GM19239 (cell line): ENCODE data around the gene ITGA11.
"Not testable (repeated sequence)": the region's sequence is repeated elsewhere in the genome, so short reads cannot be mapped to it uniquely, and the experiment has no call there.

Source experiments
- DNase-seq: peaks from one replicate; pipeline ENCODE4 v3.0.0; 2011; ENCODE audit warnings: low spot score; ENCODE audit not compliant: insufficient read length
- FAIRE-seq: peaks from 2 replicates; lab custom pipeline; 2011; peaks lifted over from hg19 to GRCh38; lab: Jason Lieb, UNC

Gene ITGA11

DNA sequence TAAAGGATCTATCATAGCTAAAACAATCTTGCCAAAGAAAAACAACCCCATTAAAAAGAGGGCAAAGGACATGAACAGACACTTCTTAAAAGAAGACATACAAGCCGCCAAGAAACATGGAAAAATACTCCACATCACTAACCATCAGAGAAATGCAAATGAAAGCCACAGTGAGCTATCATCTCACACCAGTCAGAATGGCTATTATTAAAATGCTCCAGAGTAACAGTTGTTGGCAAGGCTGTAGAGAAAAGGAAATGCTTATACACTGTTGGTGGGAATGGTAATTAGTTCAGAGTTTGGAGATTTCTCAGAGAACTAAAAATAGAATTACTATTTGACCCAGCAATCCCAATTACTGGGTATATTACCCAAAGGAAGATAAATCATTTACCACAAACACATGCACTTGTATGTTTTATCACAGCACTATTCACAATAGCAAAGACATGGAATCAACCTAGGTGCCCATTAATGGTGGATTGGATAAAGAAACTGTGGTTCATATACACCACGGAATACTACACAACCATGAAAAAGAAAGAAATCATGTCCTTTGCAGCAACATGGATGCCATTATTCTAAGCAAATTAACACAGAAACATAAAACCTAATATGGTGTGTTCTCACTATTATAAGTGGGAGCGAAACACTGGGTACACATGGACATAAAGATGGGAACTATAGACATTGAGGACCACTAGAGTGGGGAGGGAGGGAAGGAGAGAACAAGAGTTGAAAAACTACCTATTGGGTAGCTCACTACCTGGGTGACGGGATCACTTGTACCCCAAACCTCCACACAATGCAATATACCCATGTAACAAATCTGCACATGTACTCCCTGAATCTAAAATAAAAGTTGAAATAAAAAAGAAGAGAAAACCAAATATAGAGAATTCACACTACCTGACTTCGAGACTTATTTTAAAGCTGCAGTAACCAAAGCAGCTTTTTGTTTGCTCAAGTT lies 32.6 kb downstream of the ITGA11 start:
- FAIRE-seq (peak; percentile 40), DNase-seq (no peak)

DNA sequence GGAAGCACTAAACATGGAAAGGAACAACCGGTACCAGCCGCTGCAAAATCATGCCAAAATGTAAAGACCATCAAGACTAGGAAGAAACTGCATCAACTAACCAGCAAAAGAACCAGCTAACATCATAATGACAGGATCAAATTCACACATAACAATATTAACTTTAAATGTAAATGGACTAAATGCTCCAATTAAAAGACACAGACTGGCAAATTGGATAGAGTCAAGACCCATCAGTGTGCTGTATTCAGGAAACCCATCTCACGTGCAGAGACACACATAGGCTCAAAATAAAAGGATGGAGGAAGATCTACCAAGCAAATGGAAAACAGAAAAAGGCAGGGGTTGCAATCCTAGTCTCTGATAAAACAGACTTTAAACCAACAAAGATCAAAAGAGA lies 34.0 kb downstream of the ITGA11 start:
- DNase-seq, FAIRE-seq: not testable (repeated sequence)

DNA sequence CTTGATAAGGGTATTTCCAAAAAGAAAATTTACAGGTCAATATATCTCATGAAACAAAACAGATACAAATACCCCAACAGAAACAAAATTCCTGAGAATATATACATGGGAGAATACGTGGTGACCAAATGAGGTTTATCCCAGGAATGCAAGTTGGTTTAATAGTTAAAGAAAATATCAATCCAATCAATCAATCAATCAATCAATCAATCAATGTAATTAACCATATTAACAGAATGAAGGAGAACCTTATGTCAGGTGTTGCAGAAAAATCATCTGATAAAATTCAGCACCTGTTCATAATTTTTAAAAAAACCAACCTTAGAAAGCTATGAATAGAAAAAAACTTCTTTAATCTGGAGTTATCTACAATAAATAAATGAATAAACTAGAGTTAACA lies 35.9 kb downstream of the ITGA11 start:
- FAIRE-seq (no peak), DNase-seq (no peak)

DNA sequence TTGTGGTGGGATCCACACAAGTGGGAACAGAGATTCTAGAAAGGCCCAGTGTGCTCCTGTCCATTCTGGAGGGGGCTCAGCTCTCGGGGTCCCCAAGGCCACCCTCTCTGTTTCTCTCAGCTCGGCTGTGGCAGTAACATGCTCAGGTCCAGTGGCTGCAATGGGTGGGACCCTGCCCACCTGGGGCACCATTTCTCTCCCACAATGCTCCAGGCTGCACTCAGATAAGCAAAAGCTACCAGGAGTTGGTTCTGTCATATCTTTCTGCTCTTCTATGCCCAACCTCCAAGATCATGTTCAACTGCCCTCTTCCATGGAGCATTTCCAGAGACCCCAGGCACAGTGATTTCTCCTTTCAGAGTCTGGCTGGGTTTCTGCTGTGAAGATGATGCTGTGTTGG lies 40.8 kb downstream of the ITGA11 start:
- DNase-seq (no peak), FAIRE-seq (no peak)

DNA sequence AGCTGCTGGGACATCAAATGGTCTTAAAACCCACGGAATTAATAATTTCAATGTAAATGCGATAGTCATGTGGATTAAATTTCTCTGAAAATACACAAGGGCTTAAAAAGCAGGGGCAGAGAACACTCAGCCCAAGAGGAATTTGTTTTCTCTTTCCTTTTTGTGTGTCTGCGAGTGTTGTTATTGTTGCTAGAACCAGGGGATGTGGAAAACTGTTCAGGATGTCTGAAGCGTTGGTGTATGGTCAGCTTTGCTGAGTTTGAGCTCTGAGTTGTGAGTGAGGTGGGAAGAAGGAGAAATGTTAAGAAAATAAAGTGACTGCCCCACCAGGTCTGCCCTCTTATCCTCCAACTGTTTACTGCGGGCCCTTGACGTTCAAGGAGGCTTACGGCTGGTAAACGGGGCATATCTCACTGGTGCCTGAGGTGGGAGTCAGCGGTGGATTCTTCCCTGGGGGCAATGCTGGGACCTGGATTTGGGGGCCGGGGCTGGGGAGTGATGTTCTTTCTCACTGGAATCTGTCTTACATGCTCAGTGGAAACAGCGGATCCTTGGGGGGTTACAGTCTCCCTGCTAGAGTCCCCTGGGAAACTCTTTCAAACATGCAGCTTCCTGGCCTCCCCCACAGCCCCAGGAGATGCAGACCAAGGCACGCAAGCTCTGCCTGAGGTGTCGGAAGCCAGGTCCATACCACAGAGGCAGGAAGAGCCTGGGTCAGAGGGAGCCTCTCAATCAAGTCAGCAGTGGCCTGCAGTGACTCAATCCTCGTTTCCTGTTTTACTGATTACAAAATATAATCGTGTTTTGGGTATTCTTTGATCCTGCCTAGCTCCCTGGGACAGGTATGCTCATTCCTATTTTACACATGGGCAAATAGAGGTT lies 41.8 kb downstream of the ITGA11 start:
- no peak for DNase-seq
- FAIRE-seq: peak; percentile 90

DNA sequence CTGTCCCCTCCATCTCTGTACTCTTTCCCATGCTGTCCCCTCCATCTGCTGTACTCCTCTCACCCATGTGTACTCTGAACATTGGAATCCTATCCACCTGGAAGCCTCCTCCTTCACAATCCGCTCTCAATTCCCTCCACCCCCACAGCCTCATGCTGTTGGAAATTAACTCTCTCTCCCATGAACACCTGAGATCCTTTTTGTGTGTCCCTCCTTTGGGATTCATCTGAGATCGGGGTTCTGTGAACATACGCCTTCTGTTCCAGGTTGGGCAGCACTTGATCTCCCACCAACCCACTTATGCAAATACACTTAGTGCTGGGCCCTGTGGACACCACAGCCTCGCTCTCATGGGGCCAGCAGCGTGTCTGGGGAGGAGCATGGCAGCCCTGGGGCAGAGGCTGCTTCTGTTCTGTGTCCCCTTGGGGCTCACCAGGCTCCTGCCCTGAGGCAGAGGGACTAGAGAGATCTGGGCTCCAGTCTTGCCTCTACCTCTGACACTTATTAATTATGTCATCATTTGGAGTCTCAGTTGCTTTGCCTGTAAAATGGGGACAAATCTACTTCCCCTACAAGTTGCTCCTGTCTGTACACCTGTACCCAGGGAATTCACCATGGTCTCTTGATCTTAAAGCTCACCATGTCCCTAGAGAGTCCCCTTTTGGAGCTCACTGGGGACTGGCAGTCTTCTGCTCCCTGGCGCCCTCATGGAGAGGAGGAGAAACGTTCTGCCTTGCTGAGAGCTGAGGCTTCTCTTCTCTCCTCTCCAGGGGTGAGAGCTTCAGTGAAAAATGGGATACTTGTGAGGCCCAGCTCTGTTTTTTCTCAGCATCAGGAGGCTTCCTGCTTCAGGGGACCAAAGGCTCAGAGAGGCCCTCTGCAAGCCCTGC lies 42.7 kb downstream of the ITGA11 start:
- no peak for FAIRE-seq
- no peak for DNase-seq

DNA sequence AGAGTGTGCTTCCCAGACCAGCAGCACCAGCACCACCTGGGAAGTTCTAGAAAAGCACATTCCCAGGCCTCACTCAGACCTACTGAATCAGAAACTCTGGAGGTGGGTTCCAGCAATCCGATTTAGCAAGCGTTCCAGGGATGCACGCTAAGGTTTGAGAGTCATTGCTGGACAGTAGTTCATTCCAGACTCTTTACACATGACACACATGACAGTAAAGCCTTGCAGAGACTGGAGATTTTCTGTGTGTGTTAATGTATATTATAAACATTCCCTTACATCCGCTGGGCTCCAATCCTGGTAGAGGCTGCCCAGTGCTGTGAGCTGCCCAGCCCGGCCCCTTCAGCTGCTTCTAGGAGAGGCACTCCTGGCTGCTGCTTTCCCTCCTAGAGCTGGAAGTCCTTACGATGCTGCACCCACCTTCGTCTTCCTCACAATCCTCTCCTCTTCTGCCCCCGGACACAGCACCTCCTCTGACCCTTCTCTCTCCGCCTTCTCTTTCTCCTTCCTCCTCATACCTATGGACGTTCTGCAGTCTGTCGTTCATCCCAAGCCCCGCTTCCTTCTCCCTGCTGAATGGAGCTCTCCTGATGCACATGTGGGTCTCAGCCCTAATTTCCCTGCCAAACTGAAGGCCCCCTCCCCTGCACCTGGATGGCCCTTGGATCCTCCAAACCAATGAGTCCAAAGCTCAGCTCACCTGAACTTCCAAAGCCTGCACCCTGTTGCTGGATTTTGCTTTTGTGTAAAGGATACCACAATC lies 44.4 kb downstream of the ITGA11 start:
- DNase-seq (no peak), FAIRE-seq (no peak)

DNA sequence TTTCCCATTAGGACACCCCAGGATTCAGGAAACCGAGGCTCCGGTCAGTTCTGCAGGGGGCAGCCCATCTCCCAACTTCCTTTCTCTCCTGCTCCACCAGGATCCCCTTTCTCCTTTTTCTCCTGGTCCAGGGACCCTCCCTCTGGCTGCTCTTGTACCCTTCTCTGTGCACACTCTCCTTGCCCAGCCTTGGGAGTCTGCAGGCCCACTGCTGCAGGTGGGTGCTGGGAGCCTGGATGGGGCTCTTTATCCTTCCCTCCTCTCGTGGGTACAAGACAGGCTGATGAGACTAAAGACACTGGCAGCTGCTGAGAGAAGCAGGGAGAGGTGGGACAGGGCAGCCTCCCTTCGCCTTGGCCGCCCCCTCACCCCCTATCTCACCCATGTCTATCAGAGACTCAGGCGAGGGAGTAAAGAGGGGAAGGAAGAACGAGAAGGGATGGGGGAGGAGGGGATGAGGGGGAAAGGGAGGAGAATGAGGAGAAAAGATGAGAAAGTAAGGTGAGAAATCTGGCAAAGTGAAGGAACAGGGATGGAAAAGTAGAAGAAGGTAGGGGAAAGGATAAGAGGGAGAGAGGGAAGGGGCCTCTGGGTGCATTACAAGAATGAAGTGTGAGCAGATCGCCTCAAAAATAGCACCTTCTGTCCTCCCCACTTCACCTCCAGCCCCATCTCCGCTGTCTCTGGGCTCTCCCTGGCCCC lies 45.2 kb downstream of the ITGA11 start:
- FAIRE-seq (no peak), DNase-seq (no peak)

DNA sequence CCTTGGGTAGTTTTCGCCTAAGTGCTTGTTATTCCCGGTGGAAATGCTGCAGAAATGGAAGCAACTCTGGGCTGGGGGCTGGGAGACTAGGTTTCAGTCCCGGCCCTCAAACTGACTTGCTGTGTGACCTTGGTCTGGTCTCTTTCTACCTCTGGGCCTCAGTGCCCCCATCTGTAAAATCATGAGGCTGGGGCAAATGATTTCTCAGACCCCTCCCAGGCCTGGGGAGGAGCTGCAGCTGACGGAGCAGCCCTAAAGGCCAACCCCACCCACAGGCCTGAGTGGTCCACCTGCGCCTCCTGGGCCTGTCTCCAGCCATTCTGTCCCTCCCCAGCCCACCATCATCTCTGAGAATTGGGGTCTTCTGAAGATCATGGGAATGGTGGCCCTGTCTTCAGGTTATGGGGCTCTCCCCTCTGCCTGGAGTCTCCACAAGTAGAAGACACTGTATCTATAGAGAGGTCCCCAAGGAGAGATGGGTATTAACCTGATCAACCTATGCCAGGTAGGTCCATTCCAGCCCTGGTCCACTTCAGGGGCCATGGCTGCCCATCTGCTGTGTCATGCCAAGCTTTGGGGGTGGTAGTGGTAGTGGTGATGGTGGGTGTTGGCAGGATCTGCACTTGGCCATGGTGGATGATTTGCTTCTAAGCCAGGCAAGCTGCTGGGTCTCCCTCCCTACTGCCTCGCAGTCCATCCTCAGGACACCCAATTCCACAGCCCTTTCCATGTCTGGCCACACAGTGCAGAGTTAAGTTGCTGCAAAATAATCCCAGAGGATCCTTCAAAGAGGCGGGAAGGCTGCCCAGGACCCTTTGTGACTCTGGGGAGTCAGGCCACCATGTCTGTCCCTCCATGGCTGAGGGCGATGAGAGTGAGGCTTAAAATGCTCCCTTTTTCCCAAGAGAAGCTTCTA lies 46.0 kb downstream of the ITGA11 start:
- FAIRE-seq (no peak), DNase-seq (no peak)

DNA sequence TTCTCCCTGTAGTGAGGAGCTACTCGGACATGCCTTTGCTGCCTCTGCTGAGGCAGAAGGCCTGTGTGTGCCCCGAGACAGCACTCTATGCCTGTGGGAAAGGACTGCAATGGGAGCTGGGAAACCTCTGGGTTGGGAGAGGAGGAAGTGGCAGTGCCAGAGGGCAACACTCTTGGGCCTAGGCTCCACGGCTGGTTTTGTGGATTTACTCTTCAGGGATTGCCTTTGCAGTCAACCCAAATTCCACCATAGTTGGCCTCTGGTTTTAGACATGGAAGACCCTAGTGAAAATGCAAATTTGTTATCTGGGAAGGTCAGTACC lies 46.8 kb downstream of the ITGA11 start:
- DNase-seq: no peak
- FAIRE-seq: no peak

DNA sequence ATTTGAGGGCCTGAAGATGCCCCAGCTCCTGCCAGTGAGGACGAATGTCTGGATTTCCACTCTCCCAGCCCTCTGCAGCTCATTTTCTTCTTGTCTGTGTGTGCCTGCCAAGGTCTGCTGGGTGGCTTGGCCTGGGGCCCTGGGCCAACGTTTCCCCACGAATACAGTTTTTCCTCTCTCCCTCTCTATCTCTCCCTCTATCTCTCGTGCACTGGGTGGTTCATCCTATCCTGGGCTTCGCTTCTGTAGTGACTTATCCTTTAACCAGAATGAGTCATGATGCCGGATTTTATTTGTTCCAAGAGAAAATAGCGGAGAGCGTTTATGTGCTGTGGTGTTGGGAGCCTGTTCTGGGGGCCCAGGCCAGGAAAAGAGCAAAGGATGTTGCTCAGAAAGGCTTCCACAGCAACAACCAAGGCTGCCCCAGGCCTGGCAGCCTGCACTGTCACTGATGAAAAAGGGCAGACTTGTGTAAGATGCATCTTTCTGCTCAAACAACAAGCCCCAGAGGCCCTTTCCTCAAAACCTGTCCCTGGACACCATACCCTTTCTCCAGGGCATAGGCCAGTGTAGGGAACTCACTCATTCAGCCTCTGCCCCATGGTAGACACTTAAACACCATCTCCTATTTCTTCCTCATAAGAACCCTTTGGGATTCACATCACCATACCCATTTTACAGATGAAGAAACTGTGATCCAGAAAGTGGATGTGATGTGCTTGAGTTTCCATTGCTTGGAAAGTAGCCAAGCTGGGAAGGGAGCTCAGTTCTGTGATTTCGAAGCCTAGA lies 47.3 kb downstream of the ITGA11 start:
- FAIRE-seq (no peak), DNase-seq (no peak)

DNA sequence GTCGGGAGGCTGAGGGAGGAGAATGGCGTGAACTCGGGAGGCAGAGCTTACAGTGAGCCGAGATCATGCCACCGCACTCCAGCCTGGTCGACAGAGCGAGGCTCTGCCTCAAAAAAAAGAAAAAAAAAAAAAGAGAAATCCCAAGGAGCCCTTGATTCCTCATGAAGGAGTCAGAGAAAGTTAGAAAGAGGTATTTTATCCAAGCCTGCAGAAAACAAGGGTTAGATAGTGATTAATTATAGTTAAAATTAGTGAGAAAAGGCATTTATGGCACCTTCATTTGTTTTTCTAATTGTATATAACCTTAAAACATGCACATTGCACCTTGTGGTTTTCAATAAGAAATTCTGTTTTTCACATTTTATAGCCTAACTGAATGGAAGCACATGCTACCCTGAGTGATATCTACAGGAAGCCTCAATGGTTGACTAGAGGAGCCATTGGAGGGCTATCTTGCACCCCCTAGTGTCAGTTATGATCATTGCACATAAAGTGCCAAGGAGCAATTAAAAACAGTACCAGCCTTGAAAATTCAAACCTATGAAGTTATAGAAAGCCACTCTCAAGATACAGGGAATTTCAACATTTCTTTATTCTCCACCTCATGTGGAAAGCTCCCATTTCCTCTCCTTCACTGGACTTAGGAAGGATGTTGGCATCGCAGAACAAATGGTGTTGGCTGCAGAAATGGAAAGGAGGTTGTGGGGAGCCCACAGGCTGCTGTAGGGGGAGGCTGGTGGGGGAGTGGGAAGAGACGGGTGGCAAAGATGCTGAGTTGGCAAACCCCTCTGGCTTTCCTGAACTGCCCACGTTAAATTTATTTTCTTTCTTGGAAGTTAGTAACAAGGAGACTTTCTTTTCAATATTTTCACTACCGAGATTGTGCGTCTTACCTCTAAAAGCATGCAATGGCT lies 48.5 kb downstream of the ITGA11 start:
- FAIRE-seq (peak; percentile 79), DNase-seq (peak; percentile 71)

DNA sequence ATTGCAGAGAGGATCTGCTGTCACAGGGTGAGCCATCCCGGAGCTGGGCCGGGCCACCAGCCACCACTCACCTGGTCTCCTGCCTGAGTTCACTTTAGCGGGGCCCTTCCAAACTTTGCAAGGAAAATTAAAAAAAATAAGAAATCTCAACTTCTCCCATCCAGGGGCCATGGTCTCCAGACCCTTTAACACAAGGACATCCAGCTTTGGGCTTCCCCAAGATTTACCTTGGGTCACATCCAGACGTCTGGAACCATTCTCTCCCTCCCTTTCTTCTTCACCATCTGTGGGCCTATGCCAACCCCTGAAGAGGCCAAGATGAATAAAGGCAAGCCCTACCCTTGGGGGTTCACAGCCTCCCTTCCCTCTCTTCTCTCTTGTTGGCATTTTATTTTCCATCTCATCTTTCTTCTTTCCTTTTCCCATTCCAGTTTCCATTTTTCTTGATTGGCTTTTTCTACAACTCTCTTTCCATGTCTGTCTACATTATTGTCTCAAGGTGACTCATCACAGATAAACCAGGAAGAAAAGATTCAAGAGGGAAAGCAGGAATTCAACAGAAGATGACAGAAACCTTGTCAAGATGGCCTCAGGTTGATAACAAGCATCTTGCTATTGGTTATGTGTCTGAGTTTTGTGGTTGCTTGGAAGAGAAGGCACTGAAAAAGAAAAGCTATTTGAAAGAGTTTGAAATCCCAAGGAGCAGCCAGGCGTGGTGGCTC lies 49.5 kb downstream of the ITGA11 start:
- FAIRE-seq (no peak), DNase-seq (no peak)

DNA sequence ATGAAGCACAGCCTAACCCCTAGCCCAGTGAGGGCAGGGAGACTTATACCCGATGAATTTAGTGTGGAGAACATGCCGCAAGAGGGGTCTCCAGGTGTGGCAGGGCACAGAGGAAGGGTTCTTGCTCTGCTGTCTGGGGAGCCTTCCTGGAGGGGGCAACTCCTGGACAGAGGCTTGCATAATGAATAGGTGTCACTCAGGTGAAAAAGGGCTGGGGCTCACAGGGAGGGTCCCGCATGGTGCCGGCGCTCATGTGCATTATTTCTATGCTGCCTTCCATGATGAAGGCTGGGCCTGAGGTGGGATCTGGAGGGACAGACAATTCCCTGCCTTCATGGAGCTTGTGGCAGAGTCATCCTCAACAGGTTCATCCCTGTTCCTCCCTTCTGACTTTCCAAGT lies 51.5 kb downstream of the ITGA11 start:
- FAIRE-seq: no peak
- DNase-seq: no peak

DNA sequence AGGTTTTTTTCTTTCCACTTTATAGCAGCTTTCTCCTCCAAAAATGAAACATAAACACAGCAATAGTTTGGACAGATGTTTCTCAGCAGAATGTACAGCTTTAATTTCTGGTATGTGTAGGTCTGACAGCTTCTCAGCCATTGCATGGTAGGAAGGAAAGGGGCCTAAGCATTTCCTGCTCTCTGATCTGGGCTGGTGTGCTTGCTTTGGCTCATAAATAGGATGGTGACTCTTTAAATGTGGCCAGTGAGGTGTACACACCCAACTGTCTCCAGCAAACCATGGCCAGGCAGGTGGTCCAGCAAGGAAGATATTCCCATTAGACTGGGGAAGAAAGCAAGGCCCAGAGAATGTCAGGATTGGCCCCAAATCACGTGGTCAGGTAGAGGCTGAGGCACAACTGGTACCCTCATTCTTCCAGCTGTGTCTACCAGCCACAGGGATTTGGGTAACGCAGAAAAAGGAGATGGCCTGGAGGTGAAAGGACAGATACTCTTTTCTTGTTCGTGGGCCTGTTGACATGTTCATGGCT lies 52.1 kb downstream of the ITGA11 start:
- DNase-seq: no peak
- no peak for FAIRE-seq
